Neural cell (in vitro differentiated cells): Measurements from ENCODE around the gene HOXC9. TPM values are rescaled to one million over a fixed set of nuclear protein-coding genes. Genes with fewer than 3 reads are reported as not detected.

ENCODE experiments used
- H2AFZ ChIP-seq: fragments of 200-600, 300-800 bp; sonication (generic), shearing (Covaris generic); 2 replicates; pipeline ENCODE4 v1.6.0; 2014; ENCODE audit warnings: low read depth, mild to moderate bottlenecking, antibody characterized with exemption, low read length, moderate library complexity
- H3F3A ChIP-seq: fragments of 200-600 bp; shearing (Covaris generic); 2 replicates; pipeline ENCODE4 v1.6.1; 2016; ENCODE audit warnings: mild to moderate bottlenecking, moderate library complexity, mixed read lengths, antibody characterized with exemption, low read length; ENCODE audit not compliant: insufficient read depth, poor library complexity, severe bottlenecking
- H3K27ac ChIP-seq: fragments of 200-600, 300-800 bp; sonication (generic), shearing (Covaris generic); 2 replicates; pipeline ENCODE4 v1.5.1; 2014; ENCODE audit warnings: mild to moderate bottlenecking, low read length, moderate library complexity
- H3K27me3 ChIP-seq: fragments of 300-800, 200-600 bp; sonication (generic), shearing (Covaris generic); 2 replicates; pipeline ENCODE4 v1.6.0; 2014; ENCODE audit warnings: mild to moderate bottlenecking, low read depth, low read length, moderate library complexity; ENCODE audit not compliant: insufficient read depth
- H3K36me3 ChIP-seq: fragments of 300-800, 200-600 bp; sonication (generic), shearing (Covaris generic); 2 replicates; pipeline ENCODE4 v1.5.1; 2014; ENCODE audit warnings: mild to moderate bottlenecking, antibody characterized with exemption, low read length, moderate library complexity; ENCODE audit not compliant: insufficient read depth
- H3K4me2 ChIP-seq: fragments of 300-800, 200-600 bp; sonication (generic), shearing (Covaris generic); 2 replicates; pipeline ENCODE4 v1.6.0; 2014; ENCODE audit warnings: mild to moderate bottlenecking, low read length
- H3K4me3 ChIP-seq: fragments of 300-800, 200-600 bp; sonication (generic), shearing (Covaris generic); 2 replicates; pipeline ENCODE4 v1.5.1; 2014; ENCODE audit warnings: mild to moderate bottlenecking, low read length, moderate library complexity
- H3K79me2 ChIP-seq: fragments of 200-600 bp; shearing (Covaris generic); replicated peaks from 2 replicates; pipeline ENCODE4 v1.6.0; 2014; ENCODE audit warnings: mild to moderate bottlenecking, low read length, moderate library complexity; ENCODE audit not compliant: insufficient read depth
- H3K9ac ChIP-seq: fragments of 300-800, 200-600 bp; sonication (generic), shearing (Covaris generic); 2 replicates; pipeline ENCODE4 v1.6.1; 2016; ENCODE audit warnings: mild to moderate bottlenecking, low read length, mixed read lengths
- H3K9me2 ChIP-seq: fragments of 200-600 bp; shearing (Covaris generic); 2 replicates; pipeline ENCODE4 v1.6.1; 2016; ENCODE audit warnings: mild to moderate bottlenecking, low read length, mixed read lengths; ENCODE audit not compliant: insufficient read depth
- H3K9me3 ChIP-seq: fragments of 200-600, 300-800 bp; sonication (generic), shearing (Covaris generic); 2 replicates; pipeline ENCODE4 v1.6.1; 2016; ENCODE audit warnings: mild to moderate bottlenecking, mixed run types, low read length, moderate library complexity, mixed read lengths
- H4K20me1 ChIP-seq: fragments of 200-600 bp; shearing (Covaris generic); 2 replicates; pipeline ENCODE4 v1.6.1; 2016; ENCODE audit warnings: mild to moderate bottlenecking, mixed run types; ENCODE audit not compliant: insufficient read depth
- EZH2 ChIP-seq: fragments of 200-600, 300-800 bp; shearing (Covaris generic), sonication (generic); IDR thresholded peaks from 2 replicates; pipeline ENCODE4 v1.6.1; 2014; ENCODE audit warnings: antibody characterized with exemption, low read length, borderline replicate concordance, mild to moderate bottlenecking; ENCODE audit not compliant: insufficient read depth, poor library complexity, severe bottlenecking
- TAF1 ChIP-seq: IDR thresholded peaks from 2 replicates; pipeline ENCODE4 v1.6.1; 2012; ENCODE audit warnings: low read depth
- polyA plus RNA-seq: library from polyadenylated mRNA; depleted of rRNA; stranded (reverse); fragments of >200 nt; gene quantifications from 2 replicates; pipeline ENCODE4 v1.2.3, GENCODE V29; 2014
- TF ChIP-seq, protein P1 (sequence below): fragments of 450-650 bp; IDR thresholded peaks from 2 replicates; pipeline ENCODE4 v1.5.1; 2014; ENCODE audit warnings: antibody characterized with exemption, mild to moderate bottlenecking, moderate library complexity; ENCODE audit not compliant: poor library complexity, severe bottlenecking

HOXC9 gene
- polyA plus RNA-seq, 1 donor from 2014 or later = not detected

DNA sequence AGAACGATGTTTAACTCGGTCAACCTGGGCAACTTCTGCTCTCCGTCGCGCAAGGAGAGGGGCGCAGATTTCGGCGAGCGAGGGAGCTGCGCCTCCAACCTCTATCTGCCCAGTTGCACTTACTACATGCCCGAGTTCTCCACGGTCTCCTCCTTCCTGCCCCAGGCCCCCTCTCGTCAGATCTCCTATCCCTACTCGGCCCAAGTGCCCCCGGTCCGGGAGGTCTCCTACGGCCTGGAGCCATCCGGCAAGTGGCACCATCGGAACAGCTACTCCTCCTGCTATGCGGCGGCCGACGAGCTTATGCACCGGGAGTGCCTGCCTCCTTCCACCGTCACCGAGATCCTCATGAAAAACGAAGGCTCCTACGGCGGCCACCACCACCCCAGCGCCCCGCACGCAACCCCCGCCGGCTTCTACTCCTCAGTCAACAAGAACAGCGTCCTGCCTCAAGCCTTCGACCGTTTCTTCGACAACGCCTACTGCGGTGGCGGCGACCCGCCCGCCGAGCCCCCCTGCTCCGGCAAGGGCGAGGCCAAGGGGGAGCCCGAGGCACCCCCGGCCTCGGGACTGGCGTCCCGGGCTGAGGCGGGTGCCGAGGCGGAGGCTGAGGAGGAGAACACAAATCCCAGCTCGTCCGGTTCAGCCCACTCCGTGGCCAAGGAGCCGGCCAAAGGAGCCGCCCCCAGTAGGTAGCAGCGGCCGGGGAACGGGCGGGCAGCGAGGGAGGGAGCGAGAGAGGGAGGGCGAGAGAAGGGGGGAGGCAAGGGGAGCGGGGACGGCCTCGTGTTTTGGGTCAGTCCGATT, 26.5 kb upstream of the HOXC9 start:
- Histone ChIP-seq H3K27ac (no peak overlapping the region), H3K27me3 (peaks cover 99% of the 10 kb centered on the region), H3K9me3 (no peaks in the 10 kb centered on the region), H3K79me2 (no peaks in the 10 kb centered on the region), H3F3A (no peaks in the 10 kb centered on the region), H2AFZ (no peak overlapping the region), H3K4me3 (no peak overlapping the region), H3K36me3 (no peaks in the 10 kb centered on the region), H4K20me1 (no peaks in the 10 kb centered on the region), H3K4me2 (no peak overlapping the region), H3K9me2 (no peaks in the 10 kb centered on the region), H3K9ac (no peak overlapping the region)
- TF ChIP-seq, protein P1, sequence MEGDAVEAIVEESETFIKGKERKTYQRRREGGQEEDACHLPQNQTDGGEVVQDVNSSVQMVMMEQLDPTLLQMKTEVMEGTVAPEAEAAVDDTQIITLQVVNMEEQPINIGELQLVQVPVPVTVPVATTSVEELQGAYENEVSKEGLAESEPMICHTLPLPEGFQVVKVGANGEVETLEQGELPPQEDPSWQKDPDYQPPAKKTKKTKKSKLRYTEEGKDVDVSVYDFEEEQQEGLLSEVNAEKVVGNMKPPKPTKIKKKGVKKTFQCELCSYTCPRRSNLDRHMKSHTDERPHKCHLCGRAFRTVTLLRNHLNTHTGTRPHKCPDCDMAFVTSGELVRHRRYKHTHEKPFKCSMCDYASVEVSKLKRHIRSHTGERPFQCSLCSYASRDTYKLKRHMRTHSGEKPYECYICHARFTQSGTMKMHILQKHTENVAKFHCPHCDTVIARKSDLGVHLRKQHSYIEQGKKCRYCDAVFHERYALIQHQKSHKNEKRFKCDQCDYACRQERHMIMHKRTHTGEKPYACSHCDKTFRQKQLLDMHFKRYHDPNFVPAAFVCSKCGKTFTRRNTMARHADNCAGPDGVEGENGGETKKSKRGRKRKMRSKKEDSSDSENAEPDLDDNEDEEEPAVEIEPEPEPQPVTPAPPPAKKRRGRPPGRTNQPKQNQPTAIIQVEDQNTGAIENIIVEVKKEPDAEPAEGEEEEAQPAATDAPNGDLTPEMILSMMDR = no peak
- TF ChIP-seq EZH2 = peak; percentile 65

DNA sequence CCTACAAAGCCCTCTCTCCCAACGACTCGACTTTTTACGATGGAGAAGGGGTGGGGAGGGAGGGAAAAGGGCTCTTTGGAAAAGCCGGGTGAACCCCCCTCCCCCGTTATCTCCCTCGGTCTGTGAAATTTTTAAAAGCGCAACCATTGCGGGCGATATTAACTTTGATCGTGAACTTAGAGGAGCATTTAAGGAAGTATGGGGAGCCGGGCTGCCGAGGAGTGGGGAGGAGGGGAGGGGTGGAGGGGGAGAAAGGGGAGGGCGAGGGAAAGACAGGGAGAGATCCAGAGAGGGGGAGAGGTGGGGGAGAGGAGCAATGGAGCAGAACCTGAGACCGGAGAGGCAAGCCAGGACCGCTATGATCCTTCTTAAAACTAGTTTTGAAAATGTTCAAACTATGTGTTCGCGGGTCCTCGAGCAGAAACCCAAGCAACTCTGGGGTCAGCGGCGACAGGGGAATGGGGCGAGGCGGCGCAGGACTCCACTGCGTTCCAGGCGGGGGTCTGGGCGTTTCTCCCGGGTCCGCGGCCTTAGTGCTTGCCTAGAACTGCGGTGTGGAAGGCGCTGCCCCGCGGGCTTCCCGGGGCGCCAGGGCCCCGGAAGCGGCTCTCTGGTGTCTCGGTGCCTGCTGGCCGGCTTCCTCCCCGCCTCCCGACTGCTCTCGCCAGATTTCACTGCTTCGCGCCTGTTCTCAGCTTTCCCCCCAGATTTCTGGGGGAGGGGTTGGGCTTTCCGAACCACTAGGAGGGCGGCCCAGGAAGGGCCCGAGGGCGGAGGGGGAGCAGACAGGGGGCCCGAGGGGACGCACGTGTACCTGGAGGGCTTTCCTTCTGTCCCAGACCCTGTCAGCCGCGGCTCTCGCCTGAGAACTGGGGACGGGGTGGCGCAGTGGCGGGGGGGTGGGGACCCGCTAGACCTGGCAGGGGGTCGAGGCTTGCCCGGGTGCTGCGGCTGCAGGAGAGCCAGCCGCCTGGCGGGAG, 25.6 kb upstream of the HOXC9 start, which contains the start of gene HOTAIR:
HOTAIR (minus strand) TSS at position 871 of the 980 bp plus-strand sequence.
- Histone ChIP-seq H2AFZ (no peak within 1 kb of the TSS), H3K27ac (no peak within 1 kb of the TSS), H4K20me1 (no peaks in the 10 kb centered on the region), H3K36me3 (no peaks in the 10 kb centered on the region), H3F3A (no peaks in the 10 kb centered on the region), H3K4me3 (no peak within 1 kb of the TSS), H3K27me3 (peaks cover 99% of the 10 kb centered on the region), H3K9ac (no peak within 1 kb of the TSS), H3K79me2 (no peaks in the 10 kb centered on the region), H3K4me2 (no peak within 1 kb of the TSS), H3K9me2 (no peaks in the 10 kb centered on the region), H3K9me3 (no peaks in the 10 kb centered on the region)
- TF ChIP-seq EZH2 = peak; percentile 44
- no peak for TF ChIP-seq TAF1

DNA sequence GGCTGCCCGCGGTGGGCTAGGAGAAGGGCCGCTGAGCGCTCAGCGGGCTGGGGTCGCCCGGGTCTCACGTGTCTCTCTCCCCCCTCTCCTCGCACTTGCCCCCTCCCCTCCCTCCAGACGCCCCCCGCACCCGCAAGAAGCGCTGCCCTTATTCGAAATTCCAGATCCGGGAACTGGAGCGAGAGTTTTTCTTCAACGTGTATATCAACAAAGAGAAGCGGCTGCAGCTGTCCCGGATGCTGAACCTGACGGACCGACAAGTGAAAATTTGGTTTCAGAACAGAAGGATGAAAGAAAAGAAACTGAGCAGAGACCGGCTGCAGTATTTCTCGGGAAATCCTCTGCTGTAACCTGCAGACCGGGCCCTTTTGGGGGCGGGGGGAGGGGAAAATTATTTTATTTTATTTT, 24.9 kb upstream of the HOXC9 start:
- H3K4me3 ChIP-seq = no peak overlapping the region

More for the DNA sequence above, 24.9 kb upstream of the HOXC9 start:
- Histone ChIP-seq H3K9me3 (no peaks in the 10 kb centered on the region), H3K36me3 (no peaks in the 10 kb centered on the region), H3F3A (no peaks in the 10 kb centered on the region), H3K9ac (no peak overlapping the region), H2AFZ (no peak overlapping the region), H4K20me1 (no peaks in the 10 kb centered on the region), H3K9me2 (no peaks in the 10 kb centered on the region), H3K27ac (no peak overlapping the region), H3K4me2 (no peak overlapping the region), H3K27me3 (peaks cover 99% of the 10 kb centered on the region), H3K79me2 (no peaks in the 10 kb centered on the region)
- peak; percentile 34 for TF ChIP-seq EZH2
- TF ChIP-seq TAF1 = no peak
